ENCODE measurements around the gene SASH1.

SASH1 gene

GRCh38 chr6:148445116-148445515 lies 102.5 kb downstream of the SASH1 start:
- H3K4me3 ChIP-seq (ENCODE audit: low read length), result no peak overlapping the region
- no peak overlapping the region for H3K27ac ChIP-seq (ENCODE audit: low read depth, low read length)
- H4K20me1 ChIP-seq (ENCODE audit: control insufficient read depth, insufficient read depth, low read depth, low read length), result no peaks in the 10 kb centered on the region
- no peaks in the 10 kb centered on the region for H3F3A ChIP-seq (ENCODE audit: control insufficient read depth, insufficient read depth)
- H3K27me3 ChIP-seq (ENCODE audit: control insufficient read depth, low read length), result no peaks in the 10 kb centered on the region
- no peaks in the 10 kb centered on the region for H3K9me2 ChIP-seq (replicated peaks; ENCODE audit: control insufficient read depth, low read length)
- H3K79me2 ChIP-seq (ENCODE audit: control insufficient read depth, low read length), result no peaks in the 10 kb centered on the region
- no peaks in the 10 kb centered on the region for H3K4me1 ChIP-seq (ENCODE audit: control insufficient read depth, low read length)
- no peaks in the 10 kb centered on the region for H3K9me3 ChIP-seq (ENCODE audit: control insufficient read depth, insufficient read depth, low read length)
- TF ChIP-seq CTCF (IDR thresholded peaks at IDR 0.05; ENCODE audit: low read depth, low read length, poor library complexity, severe bottlenecking) (no peak), EZH2phosphoT487 (IDR thresholded peaks at IDR 0.05; ENCODE audit: borderline replicate concordance, low read length) (no peak)
- no peak overlapping the region for H3K4me2 ChIP-seq (ENCODE audit: low read length)
- no peaks in the 10 kb centered on the region for H3K36me3 ChIP-seq (ENCODE audit: control insufficient read depth, low read length)

- Histone ChIP-seq H3K27me3 (ENCODE audit: control insufficient read depth, low read length) (no peaks in the 10 kb centered on the region), H3K9me2 (replicated peaks; ENCODE audit: control insufficient read depth, low read length) (no peaks in the 10 kb centered on the region), H3K4me1 (ENCODE audit: control insufficient read depth, low read length) (no peaks in the 10 kb centered on the region), H3K4me3 (ENCODE audit: low read length) (no peak overlapping the region), H4K20me1 (ENCODE audit: control insufficient read depth, insufficient read depth, low read depth, low read length) (no peaks in the 10 kb centered on the region), H3K79me2 (ENCODE audit: control insufficient read depth, low read length) (no peaks in the 10 kb centered on the region), H3K27ac (ENCODE audit: low read depth, low read length) (no peak overlapping the region), H3K4me2 (ENCODE audit: low read length) (no peak overlapping the region), H3K36me3 (ENCODE audit: control insufficient read depth, low read length) (no peaks in the 10 kb centered on the region), H3F3A (ENCODE audit: control insufficient read depth, insufficient read depth) (no peaks in the 10 kb centered on the region), H3K9me3 (ENCODE audit: control insufficient read depth, insufficient read depth, low read length) (no peaks in the 10 kb centered on the region)
- TF ChIP-seq EZH2phosphoT487 (IDR thresholded peaks at IDR 0.05; ENCODE audit: borderline replicate concordance, low read length) (no peak), CTCF (IDR thresholded peaks at IDR 0.05; ENCODE audit: low read depth, low read length, poor library complexity, severe bottlenecking) (no peak)
Observed at GRCh38 chr6:148445620-148446019, 103.0 kb downstream of the SASH1 start.

- Histone ChIP-seq H3F3A (ENCODE audit: control insufficient read depth, insufficient read depth) (no peaks in the 10 kb centered on the region), H3K27ac (ENCODE audit: low read depth, low read length) (no peak overlapping the region), H3K27me3 (ENCODE audit: control insufficient read depth, low read length) (no peaks in the 10 kb centered on the region), H3K79me2 (ENCODE audit: control insufficient read depth, low read length) (no peaks in the 10 kb centered on the region), H4K20me1 (ENCODE audit: control insufficient read depth, insufficient read depth, low read depth, low read length) (no peaks in the 10 kb centered on the region), H3K4me1 (ENCODE audit: control insufficient read depth, low read length) (no peaks in the 10 kb centered on the region), H3K36me3 (ENCODE audit: control insufficient read depth, low read length) (no peaks in the 10 kb centered on the region), H3K9me2 (replicated peaks; ENCODE audit: control insufficient read depth, low read length) (no peaks in the 10 kb centered on the region), H3K4me2 (ENCODE audit: low read length) (no peak overlapping the region), H3K4me3 (ENCODE audit: low read length) (no peak overlapping the region), H3K9me3 (ENCODE audit: control insufficient read depth, insufficient read depth, low read length) (no peaks in the 10 kb centered on the region)
- TF ChIP-seq EZH2phosphoT487 (IDR thresholded peaks at IDR 0.05; ENCODE audit: borderline replicate concordance, low read length), result no peak
- TF ChIP-seq CTCF (IDR thresholded peaks at IDR 0.05; ENCODE audit: low read depth, low read length, poor library complexity, severe bottlenecking), result no peak
Observed at GRCh38 chr6:148446681-148447080, 104.0 kb downstream of the SASH1 start.

All from DOHH2 (cell line).